ENCODE data around the gene GMPPA.
A peak's percentile ranks its signal among the peaks of the same experiment; 100 is the strongest.

The GMPPA gene

GRCh38 chr2:219521066-219521880, 22.6 kb downstream of the GMPPA start:
- TF ChIP-seq YY1 (IDR thresholded peaks at IDR 0.05; ENCODE audit: insufficient read depth, insufficient read length) (no peak), ZNF274 (IDR thresholded peaks at IDR 0.05; ENCODE audit: low read depth, low read length) (no peak), SUZ12 (IDR thresholded peaks at IDR 0.05; ENCODE audit: extremely low read depth, insufficient read depth, insufficient read length) (no peak)
- H3K4me3 ChIP-seq (ENCODE audit: insufficient read length, low read depth), result no peak overlapping the region
- H3K36me3 ChIP-seq (ENCODE audit: insufficient read depth, insufficient read length, low read length), result no peaks in the 10 kb centered on the region
- peak overlapping the region; percentile 73 for H3K9ac ChIP-seq (ENCODE audit: insufficient read length, low read depth)
- peak; percentile 74 for DNase-seq (ENCODE audit: low read depth, low spot score)
- no peaks in the 10 kb centered on the region for H3K9me3 ChIP-seq (ENCODE audit: insufficient read depth, low read length)
- H3K27me3 ChIP-seq (ENCODE audit: insufficient read depth, insufficient read length), result peaks cover 33% of the 10 kb centered on the region
- peaks cover 16% of the 10 kb centered on the region for H3K4me1 ChIP-seq (ENCODE audit: insufficient read depth, insufficient read length)

- no peaks in the 10 kb centered on the region for H3K36me3 ChIP-seq (ENCODE audit: insufficient read depth, insufficient read length, low read length)
- H3K9me3 ChIP-seq (ENCODE audit: insufficient read depth, low read length), result no peaks in the 10 kb centered on the region
- H3K9ac ChIP-seq (ENCODE audit: insufficient read length, low read depth), result peak overlapping the region; percentile 88
- H3K4me1 ChIP-seq (ENCODE audit: insufficient read depth, insufficient read length), result peaks cover 24% of the 10 kb centered on the region
- DNase-seq (ENCODE audit: low read depth, low spot score), result no peak
- peaks cover 33% of the 10 kb centered on the region for H3K27me3 ChIP-seq (ENCODE audit: insufficient read depth, insufficient read length)
- peak overlapping the region; percentile 64 for H3K4me3 ChIP-seq (ENCODE audit: insufficient read length, low read depth)
- no peak for TF ChIP-seq SUZ12 (IDR thresholded peaks at IDR 0.05; ENCODE audit: extremely low read depth, insufficient read depth, insufficient read length)
- TF ChIP-seq YY1 (IDR thresholded peaks at IDR 0.05; ENCODE audit: insufficient read depth, insufficient read length), result no peak
- TF ChIP-seq ZNF274 (IDR thresholded peaks at IDR 0.05; ENCODE audit: low read depth, low read length), result no peak
These were observed 23.7 kb downstream of the GMPPA start for GRCh38 chr2:219522111-219523030.

DNA sequence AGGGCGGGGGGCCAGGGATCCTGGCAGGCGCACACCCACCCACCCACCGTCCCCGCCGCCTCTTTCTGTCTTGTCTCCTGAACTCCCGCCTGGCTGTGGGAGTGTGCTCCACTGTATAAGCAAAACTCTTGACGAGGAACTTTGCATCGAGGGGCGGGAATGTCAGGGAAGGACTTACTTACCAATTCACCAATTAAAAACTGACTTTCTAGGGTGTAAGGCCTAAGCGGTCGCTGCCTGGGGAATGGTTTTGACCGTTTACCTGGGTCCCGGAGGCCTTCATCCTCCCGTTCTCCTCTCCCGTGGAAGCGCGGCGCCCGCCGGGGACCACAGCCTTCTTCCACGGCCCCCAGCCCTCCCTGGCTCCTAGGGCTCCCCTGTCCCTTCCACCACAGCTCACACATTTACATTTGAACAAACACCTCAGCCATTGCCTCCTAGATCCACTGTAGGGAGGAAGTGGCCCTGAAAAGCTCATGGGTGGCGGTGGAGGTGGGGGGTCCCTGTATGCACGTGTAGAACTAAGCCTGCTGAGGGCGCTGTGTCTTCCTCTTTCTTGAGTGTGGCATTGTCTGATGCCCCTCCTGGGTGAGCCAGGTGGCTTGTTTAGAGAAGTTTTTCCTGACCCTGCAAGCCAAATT, 24.5 kb downstream of the GMPPA start:
- DNase-seq (ENCODE audit: low read depth, low spot score), result no peak
- H3K4me1 ChIP-seq (ENCODE audit: insufficient read depth, insufficient read length), result peaks cover 24% of the 10 kb centered on the region
- H3K27me3 ChIP-seq (ENCODE audit: insufficient read depth, insufficient read length), result peaks cover 34% of the 10 kb centered on the region
- no peaks in the 10 kb centered on the region for H3K36me3 ChIP-seq (ENCODE audit: insufficient read depth, insufficient read length, low read length)
- peak overlapping the region; percentile 88 for H3K9ac ChIP-seq (ENCODE audit: insufficient read length, low read depth)
- H3K9me3 ChIP-seq (ENCODE audit: insufficient read depth, low read length), result no peaks in the 10 kb centered on the region
- peak overlapping the region; percentile 64 for H3K4me3 ChIP-seq (ENCODE audit: insufficient read length, low read depth)
- TF ChIP-seq ZNF274 (IDR thresholded peaks at IDR 0.05; ENCODE audit: low read depth, low read length) (no peak), SUZ12 (IDR thresholded peaks at IDR 0.05; ENCODE audit: extremely low read depth, insufficient read depth, insufficient read length) (no peak), YY1 (IDR thresholded peaks at IDR 0.05; ENCODE audit: insufficient read depth, insufficient read length) (no peak)

DNA sequence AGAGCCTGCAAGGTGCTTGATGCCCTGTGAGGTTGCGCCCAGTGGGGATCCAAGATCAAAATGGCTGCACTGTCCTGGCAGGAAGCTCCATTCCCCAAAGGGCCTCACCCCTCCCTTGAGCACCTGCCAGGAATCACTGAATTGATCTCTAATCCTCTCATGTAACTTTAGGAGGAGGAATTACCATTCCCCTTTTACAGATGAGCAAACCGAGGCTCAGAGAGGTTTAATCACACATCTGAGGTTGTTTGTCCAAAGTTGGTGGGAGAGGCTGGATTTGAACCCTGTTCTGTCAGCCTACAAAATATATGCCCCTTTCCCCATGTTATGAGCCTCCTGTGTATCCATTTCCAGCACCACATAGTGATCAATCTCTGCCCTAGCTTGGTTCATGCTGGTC, 26.1 kb downstream of the GMPPA start:
- no peaks in the 10 kb centered on the region for H3K9me3 ChIP-seq (ENCODE audit: insufficient read depth, low read length)
- H3K9ac ChIP-seq (ENCODE audit: insufficient read length, low read depth), result no peak overlapping the region
- no peak overlapping the region for H3K4me3 ChIP-seq (ENCODE audit: insufficient read length, low read depth)
- no peaks in the 10 kb centered on the region for H3K36me3 ChIP-seq (ENCODE audit: insufficient read depth, insufficient read length, low read length)
- DNase-seq (ENCODE audit: low read depth, low spot score), result no peak
- peaks cover 43% of the 10 kb centered on the region for H3K27me3 ChIP-seq (ENCODE audit: insufficient read depth, insufficient read length)
- H3K4me1 ChIP-seq (ENCODE audit: insufficient read depth, insufficient read length), result peaks cover 27% of the 10 kb centered on the region
- TF ChIP-seq YY1 (IDR thresholded peaks at IDR 0.05; ENCODE audit: insufficient read depth, insufficient read length), result no peak
- no peak for TF ChIP-seq SUZ12 (IDR thresholded peaks at IDR 0.05; ENCODE audit: extremely low read depth, insufficient read depth, insufficient read length)
- TF ChIP-seq ZNF274 (IDR thresholded peaks at IDR 0.05; ENCODE audit: low read depth, low read length), result no peak

- Histone ChIP-seq H3K27me3 (ENCODE audit: insufficient read depth, insufficient read length) (peaks cover 50% of the 10 kb centered on the region), H3K9me3 (ENCODE audit: insufficient read depth, low read length) (no peaks in the 10 kb centered on the region), H3K9ac (ENCODE audit: insufficient read length, low read depth) (no peak overlapping the region), H3K36me3 (ENCODE audit: insufficient read depth, insufficient read length, low read length) (no peaks in the 10 kb centered on the region), H3K4me3 (ENCODE audit: insufficient read length, low read depth) (no peak overlapping the region), H3K4me1 (ENCODE audit: insufficient read depth, insufficient read length) (peaks cover 29% of the 10 kb centered on the region)
- DNase-seq (ENCODE audit: low read depth, low spot score), result no peak
- TF ChIP-seq ZNF274 (IDR thresholded peaks at IDR 0.05; ENCODE audit: low read depth, low read length) (no peak), YY1 (IDR thresholded peaks at IDR 0.05; ENCODE audit: insufficient read depth, insufficient read length) (no peak), SUZ12 (IDR thresholded peaks at IDR 0.05; ENCODE audit: extremely low read depth, insufficient read depth, insufficient read length) (no peak)
These were observed 27.0 kb downstream of the GMPPA start for GRCh38 chr2:219525533-219526232.

- TF ChIP-seq SUZ12 (IDR thresholded peaks at IDR 0.05; ENCODE audit: extremely low read depth, insufficient read depth, insufficient read length) (no peak), YY1 (IDR thresholded peaks at IDR 0.05; ENCODE audit: insufficient read depth, insufficient read length) (no peak), ZNF274 (IDR thresholded peaks at IDR 0.05; ENCODE audit: low read depth, low read length) (no peak)
- no peaks in the 10 kb centered on the region for H3K9me3 ChIP-seq (ENCODE audit: insufficient read depth, low read length)
- no peak overlapping the region for H3K9ac ChIP-seq (ENCODE audit: insufficient read length, low read depth)
- H3K4me1 ChIP-seq (ENCODE audit: insufficient read depth, insufficient read length), result peaks cover 30% of the 10 kb centered on the region
- DNase-seq (ENCODE audit: low read depth, low spot score), result no peak
- peaks cover 58% of the 10 kb centered on the region for H3K27me3 ChIP-seq (ENCODE audit: insufficient read depth, insufficient read length)
- H3K4me3 ChIP-seq (ENCODE audit: insufficient read length, low read depth), result no peak overlapping the region
- H3K36me3 ChIP-seq (ENCODE audit: insufficient read depth, insufficient read length, low read length), result no peaks in the 10 kb centered on the region
These were observed 27.8 kb downstream of the GMPPA start for GRCh38 chr2:219526320-219527075.
